Astrocyte of the cerebellum (primary cell): ENCODE data around the gene LITAF.

ENCODE experiments used
- DNase-seq: peaks from one replicate; pipeline ENCODE4 v3.0.0-alpha.2; 2011; ENCODE audit warnings: low read depth
- H3K4me3 ChIP-seq: 2 replicates; pipeline ENCODE4 v1.5.1; 2011; ENCODE audit warnings: mild to moderate bottlenecking, low read depth, low read length, moderate library complexity
- CTCF ChIP-seq: IDR thresholded peaks from 2 replicates; pipeline ENCODE4 v1.5.1; 2012; ENCODE audit warnings: low read length, low read depth, moderate library complexity, mild to moderate bottlenecking; ENCODE audit errors: missing control alignments
- in situ Hi-C: cut with HindIII; loops from 2 replicates; pipeline ENCODE4 v1.10.0; 2017; ENCODE audit warnings: low sequenced_read_pairs

The LITAF gene

GRCh38 chr16:11554053-11554452 lies 32.7 kb downstream of the LITAF start:
- DNase-seq, result no peak
- H3K4me3 ChIP-seq, result no peak overlapping the region
- in situ Hi-C loops, result loop anchor here (5.0 kb wide), 1 partner anchor 102 kb away; no protein-coding TSS in a partner anchor
- no peak for TF ChIP-seq CTCF

DNA sequence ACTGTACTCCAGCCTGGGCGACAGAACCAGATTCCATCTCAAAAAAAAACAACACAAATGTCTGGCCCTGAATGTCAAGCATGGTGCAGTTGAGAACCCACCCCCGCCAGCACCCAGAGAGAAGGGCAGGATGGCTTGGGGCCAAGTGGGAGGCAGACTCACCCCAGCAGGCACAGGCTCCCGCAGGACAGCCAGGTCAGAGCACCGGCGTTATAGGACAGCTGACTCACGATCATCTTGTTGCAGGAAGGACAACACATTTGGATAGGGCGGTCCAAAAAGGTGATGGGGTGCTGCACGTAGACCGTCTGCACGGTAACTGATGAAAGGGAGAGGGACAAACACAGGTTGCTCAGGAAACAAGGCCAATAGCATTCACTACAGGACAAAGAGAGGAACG lies 33.3 kb downstream of the LITAF start:
- no peak for DNase-seq
- in situ Hi-C loops, result loop anchor here (5.0 kb wide), 1 partner anchor 101 kb away; no protein-coding TSS in a partner anchor
- TF ChIP-seq CTCF, result no peak
- no peak overlapping the region for H3K4me3 ChIP-seq

- no peak overlapping the region for H3K4me3 ChIP-seq
- DNase-seq, result no peak
- TF ChIP-seq CTCF, result no peak
- in situ Hi-C loops, result loop anchor here (5.0 kb wide), 1 partner anchor 100 kb away; no protein-coding TSS in a partner anchor
Measured at GRCh38 chr16:11552440-11552839, 34.3 kb downstream of the LITAF start.

DNA sequence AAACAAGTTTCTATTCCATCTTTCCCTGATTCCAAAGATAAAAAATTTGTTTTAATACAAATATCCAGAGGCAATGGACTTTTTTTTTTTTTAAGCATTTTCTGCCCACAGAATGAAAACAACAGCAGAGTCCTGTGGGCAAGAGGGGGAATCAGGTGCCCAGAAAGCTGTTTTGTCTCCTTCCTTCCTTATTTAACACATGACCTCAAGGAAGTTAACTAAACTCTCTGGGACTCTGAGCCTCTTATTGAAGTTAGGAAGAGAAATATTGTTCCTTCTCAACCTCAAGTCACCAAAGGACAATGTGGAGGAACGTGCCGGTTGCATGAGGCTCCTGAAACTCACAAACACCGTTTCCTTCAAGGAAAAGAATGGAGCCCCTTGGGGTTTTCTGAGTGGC lies 34.9 kb downstream of the LITAF start:
- DNase-seq, result no peak
- no peak for TF ChIP-seq CTCF
- in situ Hi-C loops, result loop anchor here (5.0 kb wide), 1 partner anchor 100 kb away; no protein-coding TSS in a partner anchor
- H3K4me3 ChIP-seq, result no peak overlapping the region

DNA sequence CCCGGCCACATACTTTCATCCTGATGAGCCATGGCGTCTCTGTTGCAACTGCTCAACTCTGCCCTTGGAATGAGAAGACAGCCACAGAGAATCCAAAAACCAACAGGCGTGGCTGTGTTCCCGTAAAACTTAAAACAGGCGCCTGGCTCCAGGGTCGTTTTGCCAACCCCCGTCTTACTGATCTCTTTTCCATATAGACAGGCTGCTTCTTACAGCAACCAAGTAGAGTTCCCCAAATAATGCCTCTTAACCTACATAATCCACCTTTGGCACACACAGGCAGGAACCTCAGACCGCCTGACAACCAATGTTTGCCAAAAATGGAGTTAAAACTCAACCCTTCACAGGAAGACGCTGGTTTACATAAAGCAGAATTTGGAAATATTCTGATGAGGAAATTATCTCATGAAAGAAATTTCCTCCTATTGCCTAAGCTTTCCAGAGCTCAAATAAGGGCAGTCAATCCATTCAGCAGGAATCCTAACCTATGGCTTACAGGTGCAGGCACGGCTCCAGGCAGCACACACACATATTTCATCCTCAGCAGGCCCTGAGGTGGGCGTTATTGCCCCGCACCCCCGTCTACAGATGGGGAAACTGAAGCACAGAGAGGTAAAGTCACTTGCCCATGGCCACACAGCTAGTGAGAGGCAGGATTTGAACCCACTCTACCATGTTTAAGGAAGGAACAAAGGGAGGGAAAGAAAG lies 35.8 kb downstream of the LITAF start:
- in situ Hi-C loops, result loop anchor here (5.0 kb wide), 1 partner anchor 99 kb away; no protein-coding TSS in a partner anchor
- no peak for TF ChIP-seq CTCF
- H3K4me3 ChIP-seq, result no peak overlapping the region
- no peak for DNase-seq

DNA sequence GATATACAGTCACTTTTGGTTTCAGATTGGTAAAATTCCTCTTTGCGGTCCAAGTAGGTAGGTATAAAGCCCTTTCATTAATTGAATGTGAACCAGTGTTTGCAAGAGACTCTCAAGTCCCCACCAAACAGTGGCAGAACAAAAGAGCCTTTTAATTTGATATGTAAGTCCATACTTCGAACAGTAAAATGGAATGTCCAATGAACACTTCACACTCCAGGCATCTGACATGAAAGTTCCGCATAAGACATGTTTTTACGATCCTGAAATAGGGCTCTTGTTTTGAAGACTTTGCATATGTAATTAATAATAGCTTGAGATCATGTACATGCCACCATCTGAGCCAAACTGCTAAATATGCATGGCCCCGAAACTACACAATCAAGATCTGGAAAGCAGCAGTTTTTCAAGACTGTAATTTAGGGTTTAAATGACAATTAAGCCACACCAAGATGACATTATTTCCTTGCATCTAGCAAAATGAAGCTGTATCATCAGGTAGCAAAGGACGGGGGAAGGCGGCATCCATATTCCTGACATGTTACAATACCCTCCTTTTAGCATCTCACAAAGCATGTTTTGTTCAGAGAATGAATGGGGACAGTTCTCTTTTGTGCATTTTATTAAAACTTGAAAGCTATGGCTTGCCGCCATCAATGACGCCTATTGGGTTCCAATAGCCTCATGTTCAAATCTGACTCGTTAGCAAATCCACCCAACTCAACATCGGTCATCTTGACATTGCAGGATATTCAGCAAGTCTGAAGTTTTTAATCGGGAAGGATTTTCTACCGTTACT lies 39.4 kb downstream of the LITAF start:
- in situ Hi-C loops, result no loop called here
- no peak for TF ChIP-seq CTCF
- H3K4me3 ChIP-seq, result no peak overlapping the region
- DNase-seq, result no peak
